ENCODE data around the gene ZNF853.
"Not testable (repeated sequence)": the region's sequence is repeated elsewhere in the genome, so short reads cannot be mapped to it uniquely, and the experiment has no call there.

ZNF853 gene

DNA sequence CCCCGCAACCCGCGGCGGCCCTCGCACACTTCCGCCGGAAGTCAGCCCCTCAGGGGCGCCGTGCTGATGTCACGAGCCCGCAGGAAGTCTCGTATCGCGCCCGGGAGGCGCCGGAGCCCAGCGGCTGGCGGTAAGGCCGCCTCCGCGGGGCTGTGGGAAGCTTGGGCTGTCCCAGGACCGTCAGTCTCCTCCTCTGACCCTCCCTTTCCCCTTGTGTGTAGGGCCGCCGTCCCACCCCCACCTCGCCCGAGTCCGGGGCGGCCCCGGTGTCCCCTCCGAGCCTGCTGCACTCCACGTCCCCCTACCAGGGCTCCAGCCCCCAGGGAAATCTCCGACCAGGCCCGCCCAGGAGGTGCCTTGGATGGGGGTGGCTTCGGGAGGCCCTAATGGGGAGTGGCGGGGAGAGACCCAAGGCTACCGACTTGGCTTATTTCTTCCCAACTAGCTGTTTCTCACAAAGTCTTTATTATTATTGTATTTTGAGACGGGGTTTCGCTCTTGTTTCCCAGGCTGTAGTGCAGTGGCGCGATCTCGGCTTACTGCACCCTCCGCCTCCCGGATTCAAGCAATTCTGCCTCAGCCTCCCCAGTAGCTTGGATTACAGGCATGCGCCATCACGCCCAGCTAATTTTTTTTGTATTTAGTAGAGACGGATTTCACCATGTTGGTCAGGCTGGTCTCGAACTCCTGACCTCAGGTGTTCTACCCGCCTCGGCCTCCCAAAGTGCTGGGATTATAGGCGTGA lies 37.9 kb upstream of the ZNF853 start, which contains the start of gene ZDHHC4:
TSS of gene ZDHHC4 (plus strand) at position 86 of the 745 bp plus-strand sequence. CDS start 3,108 bp downstream, outside the sequence.
- Histone ChIP-seq H3K9me3 (replicated peaks in 1 of 11) (peaks cover 0 to 3% (median 2%) of the 10 kb centered on the region in 11 experiments; a peak in 12 of 22 replicates), H4K20me1 (no peaks in the 10 kb centered on the region; a peak in 1 of 22 replicates), H3K4me2 (peak within 1 kb of the TSS; percentile 69 to 92 (median 85)), H3K4me1 (peaks cover 67 to 94% (median 92%) of the 10 kb centered on the region in 10 experiments), H3K4me3 (peak within 1 kb of the TSS; percentile 56 to 79 (median 67)), H3K27me3 (no peaks in the 10 kb centered on the region), H3K36me3 (peaks cover 0 to 6% (median 2%) of the 10 kb centered on the region in 11 experiments; a peak in 14 of 22 replicates), H3K9ac (peak within 1 kb of the TSS; percentile 84 to 95 (median 89)), H3K27ac (peak within 1 kb of the TSS; percentile 88 to 97 (median 92))
- no peak for TF ChIP-seq Cebpa-rat (IDR thresholded peaks at IDR 0.05)

DNA sequence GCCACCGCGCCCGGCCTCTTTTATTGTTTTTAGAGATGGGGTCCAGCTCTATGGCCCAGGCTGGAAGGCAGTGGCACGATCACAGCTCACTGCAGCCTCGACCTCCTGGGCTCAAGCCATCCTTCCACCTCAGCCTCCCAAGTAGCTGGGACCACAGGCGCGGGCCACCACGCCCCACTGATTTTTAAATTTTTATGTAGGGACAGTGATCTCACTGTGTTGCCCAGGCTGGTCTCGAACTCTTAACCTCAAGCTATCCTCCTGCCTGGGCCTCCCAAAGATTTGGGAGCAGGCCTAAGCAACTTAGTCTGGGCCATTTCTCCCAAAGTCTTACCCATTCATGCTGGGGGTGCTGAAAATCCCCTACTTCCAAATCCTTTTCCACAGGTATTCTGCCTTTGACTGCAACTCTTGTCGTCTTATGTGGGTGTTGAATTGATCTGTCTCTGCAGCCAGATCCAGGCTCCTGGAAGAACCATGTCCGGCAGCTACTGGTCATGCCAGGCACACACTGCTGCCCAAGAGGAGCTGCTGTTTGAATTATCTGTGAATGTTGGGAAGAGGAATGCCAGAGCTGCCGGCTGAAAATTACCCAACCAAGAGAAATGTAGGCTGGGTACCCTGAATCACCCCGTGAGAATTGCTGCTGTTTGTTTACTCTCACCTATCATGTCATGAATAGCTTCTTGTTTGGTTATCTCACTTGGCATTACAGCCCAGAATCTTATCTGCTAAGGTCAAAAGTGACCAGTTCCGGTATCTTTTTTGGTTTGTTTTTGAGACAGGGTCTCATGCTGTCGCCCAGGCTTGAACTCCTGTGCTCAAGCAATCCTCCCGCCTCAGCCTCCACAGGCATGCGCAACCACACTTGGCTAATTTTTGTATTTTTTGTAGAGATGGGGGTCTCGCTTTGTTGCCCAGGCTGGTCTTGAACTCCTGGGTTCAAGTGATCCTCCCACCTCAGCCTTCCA lies 37.0 kb upstream of the ZNF853 start:
- Histone ChIP-seq H3K9me3 (replicated peaks in 1 of 11) (peaks cover 0 to 11% (median 7%) of the 10 kb centered on the region in 11 experiments; a peak in 13 of 22 replicates), H3K9ac (peak overlapping the region; percentile 84 to 95 (median 89); a peak in 18 of 22 replicates), H3K27me3 (no peaks in the 10 kb centered on the region), H3K4me1 (peaks cover 67 to 89% (median 86%) of the 10 kb centered on the region in 10 experiments), H4K20me1 (no peaks in the 10 kb centered on the region; a peak in 1 of 22 replicates), H3K27ac (peak overlapping the region; percentile 88 to 97 (median 92); a peak in 21 of 22 replicates), H3K4me3 (peak overlapping the region; percentile 56 to 79 (median 67)), H3K4me2 (peak overlapping the region; percentile 69 to 92 (median 85)), H3K36me3 (peaks cover 4 to 15% (median 11%) of the 10 kb centered on the region in 11 experiments; a peak in 21 of 22 replicates)
- TF ChIP-seq Cebpa-rat (IDR thresholded peaks at IDR 0.05), result no peak

DNA sequence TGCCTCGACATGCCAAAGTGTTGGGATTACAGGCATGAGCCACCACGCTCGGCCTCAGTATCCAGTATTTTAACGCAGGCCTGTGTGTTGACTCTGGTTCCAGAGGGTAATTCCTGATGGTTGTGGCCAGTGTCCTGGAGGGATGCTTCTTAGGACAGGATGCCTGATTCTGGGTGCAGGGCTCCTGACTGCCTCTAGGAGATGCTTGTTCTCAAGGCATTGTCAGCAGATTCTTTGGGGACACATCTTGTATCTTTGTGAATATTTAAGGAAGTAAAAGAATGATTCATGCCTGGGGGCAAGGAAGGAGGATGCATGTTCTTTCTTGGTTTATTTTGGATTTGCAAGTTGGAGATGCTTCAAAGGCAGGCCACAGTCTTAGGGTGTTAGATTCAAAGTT lies 36.0 kb upstream of the ZNF853 start:
- peaks cover 63 to 80% (median 76%) of the 10 kb centered on the region in 10 experiments for H3K4me1 ChIP-seq
- TF ChIP-seq Cebpa-rat (IDR thresholded peaks at IDR 0.05), result no peak
- H3K9ac ChIP-seq, result peak overlapping the region in 4 of 11 experiments; percentile 18 to 42 (median 25); a peak in 5 of 22 replicates
- no peaks in the 10 kb centered on the region for H3K27me3 ChIP-seq
- peak overlapping the region in 6 of 11 experiments; percentile 36 to 97 (median 68); a peak in 9 of 22 replicates for H3K27ac ChIP-seq
- H4K20me1 ChIP-seq, result no peaks in the 10 kb centered on the region; a peak in 1 of 22 replicates
- peak overlapping the region in 9 of 11 experiments; percentile 84 to 97 (median 86); a peak in 18 of 22 replicates for H3K4me2 ChIP-seq
- H3K4me3 ChIP-seq, result no peak overlapping the region
- H3K36me3 ChIP-seq, result peaks cover 13 to 22% (median 21%) of the 10 kb centered on the region in 11 experiments
- H3K9me3 ChIP-seq (replicated peaks in 1 of 11), result peaks cover 0 to 13% (median 7%) of the 10 kb centered on the region in 11 experiments; a peak in 13 of 22 replicates

DNA sequence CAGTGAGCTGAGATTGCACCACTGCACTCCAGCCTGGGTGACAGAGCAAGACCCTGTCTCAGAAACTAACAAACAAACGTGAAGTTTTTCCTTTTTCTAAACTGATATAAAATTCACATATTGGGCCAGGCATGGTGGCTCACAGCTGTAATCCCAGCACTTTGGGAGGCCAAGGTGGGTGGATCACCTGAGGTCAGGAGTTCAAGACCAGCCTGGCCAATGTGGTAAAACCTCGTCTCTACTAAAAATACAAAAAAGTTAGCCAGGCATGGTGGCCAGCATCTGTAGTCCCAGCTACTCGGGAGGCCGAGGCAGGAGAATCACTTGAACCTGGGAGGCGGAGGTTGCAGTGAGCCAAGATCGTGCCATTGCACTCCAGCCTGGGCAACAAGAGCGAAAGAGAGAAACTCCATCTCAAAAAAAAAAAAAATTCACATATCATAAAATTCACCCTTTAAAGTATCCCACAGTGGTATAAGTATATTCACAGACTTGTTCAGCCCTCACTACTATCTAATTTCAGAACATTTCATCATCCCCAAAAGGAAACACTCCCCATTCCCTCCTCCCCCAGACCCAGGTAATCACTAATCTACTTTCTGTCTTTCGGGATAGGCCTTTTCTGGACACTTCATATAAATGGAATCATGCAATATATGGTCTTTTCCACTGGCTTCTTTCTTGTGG lies 29.5 kb upstream of the ZNF853 start:
- not testable (repeated sequence) for H3K9ac ChIP-seq, H3K27me3 ChIP-seq, H3K4me2 ChIP-seq, H4K20me1 ChIP-seq, H3K4me3 ChIP-seq, H3K27ac ChIP-seq
- Histone ChIP-seq H3K36me3 (peaks cover 34 to 69% (median 49%) of the 10 kb centered on the region in 11 experiments), H3K9me3 (replicated peaks in 1 of 11) (peaks cover 0 to 13% (median 7%) of the 10 kb centered on the region in 11 experiments; a peak in 13 of 22 replicates), H3K4me1 (peaks cover 27 to 33% (median 29%) of the 10 kb centered on the region in 10 experiments)

DNA sequence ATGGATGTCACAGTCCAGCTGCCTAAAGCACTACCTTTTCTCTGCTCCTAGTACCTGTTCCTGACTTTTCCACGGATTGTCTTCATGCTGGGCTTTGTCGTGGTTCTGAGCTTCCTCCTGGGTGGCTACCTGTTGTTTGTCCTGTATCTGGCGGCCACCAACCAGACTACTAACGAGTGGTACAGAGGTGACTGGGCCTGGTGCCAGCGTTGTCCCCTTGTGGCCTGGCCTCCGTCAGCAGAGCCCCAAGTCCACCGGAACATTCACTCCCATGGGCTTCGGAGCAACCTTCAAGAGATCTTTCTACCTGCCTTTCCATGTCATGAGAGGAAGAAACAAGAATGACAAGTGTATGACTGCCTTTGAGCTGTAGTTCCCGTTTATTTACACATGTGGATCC lies 26.8 kb upstream of the ZNF853 start:
- Histone ChIP-seq H3K36me3 (peaks cover 46 to 78% (median 59%) of the 10 kb centered on the region in 11 experiments), H3K4me3 (no peak overlapping the region)

DNA sequence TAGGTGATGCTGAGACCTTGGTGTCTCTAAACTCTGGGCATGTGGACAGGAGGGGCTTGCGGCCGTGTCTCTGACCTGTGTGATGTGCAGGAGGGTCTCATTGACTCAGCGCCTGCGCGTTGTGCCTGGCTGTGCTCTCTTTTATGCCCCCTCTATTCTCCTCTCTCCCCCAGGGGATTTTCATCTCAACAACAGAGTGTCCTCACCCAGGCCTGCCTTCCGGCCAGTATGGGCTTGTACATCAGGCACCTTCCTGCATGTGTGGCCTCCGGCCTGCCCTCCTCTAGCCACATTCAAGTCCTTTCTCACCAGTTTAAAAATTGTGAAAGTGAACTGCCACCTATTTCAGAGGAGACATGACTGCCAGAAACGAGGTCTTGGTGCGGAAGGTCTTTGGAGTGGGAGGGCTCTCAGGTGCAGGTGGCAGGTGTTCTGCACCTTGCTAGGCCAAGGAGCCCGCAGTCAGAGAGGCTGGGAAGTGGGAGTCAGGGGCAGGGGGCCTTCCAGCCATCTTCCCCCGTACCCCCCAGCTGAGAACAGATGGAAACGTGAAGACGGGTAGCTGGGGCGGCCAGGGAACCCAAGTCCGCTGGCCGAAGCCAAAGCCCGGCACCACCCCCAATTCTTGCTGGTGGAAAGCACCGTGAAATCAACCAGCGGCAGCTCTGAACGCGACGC lies 26.1 kb upstream of the ZNF853 start:
- peak overlapping the region; percentile 75 to 98 (median 92) for H3K4me3 ChIP-seq
- no peak for TF ChIP-seq Cebpa-rat (IDR thresholded peaks at IDR 0.05)
- 0 out of 22 replicates have a peak, but pooled peaks cover 0 to 3% (median 0%) of the 10 kb centered on the region in 11 experiments for H3K9me3 ChIP-seq (replicated peaks in 1 of 11)
- H4K20me1 ChIP-seq, result peaks cover 0 to 43% (median 31%) of the 10 kb centered on the region in 11 experiments; a peak in 18 of 22 replicates
- H3K4me2 ChIP-seq, result peak overlapping the region; percentile 73 to 99 (median 86)
- H3K27ac ChIP-seq, result peak overlapping the region in 8 of 11 experiments; percentile 93 to 99 (median 97); a peak in 11 of 22 replicates
- peaks cover 18 to 24% (median 20%) of the 10 kb centered on the region in 10 experiments for H3K4me1 ChIP-seq
- peaks cover 50 to 78% (median 60%) of the 10 kb centered on the region in 11 experiments for H3K36me3 ChIP-seq
- H3K27me3 ChIP-seq, result no peaks in the 10 kb centered on the region
- H3K9ac ChIP-seq, result peak overlapping the region; percentile 89 to 99 (median 95); a peak in 20 of 22 replicates

More for the DNA sequence above, 26.8 kb upstream of the ZNF853 start:
- Histone ChIP-seq H3K9me3 (replicated peaks in 1 of 11) (0 out of 22 replicates have a peak, but pooled peaks cover 0 to 3% (median 0%) of the 10 kb centered on the region in 11 experiments), H3K4me1 (peaks cover 18 to 24% (median 20%) of the 10 kb centered on the region in 10 experiments), H4K20me1 (peaks cover 0 to 36% (median 28%) of the 10 kb centered on the region in 11 experiments; a peak in 17 of 22 replicates), H3K27me3 (no peaks in the 10 kb centered on the region), H3K4me2 (no peak overlapping the region), H3K9ac (peak overlapping the region in 2 of 11 experiments; percentile 7 to 98; a peak in 1 of 22 replicates), H3K27ac (no peak overlapping the region)
- TF ChIP-seq Cebpa-rat (IDR thresholded peaks at IDR 0.05), result no peak
